Liver (tissue), 9 donors: ENCODE data around the gene DTX3L. TPM values are rescaled to one million over a fixed set of nuclear protein-coding genes. Genes with fewer than 3 reads are reported as not detected.

Experiments
- DNase-seq: peaks from one replicate; pipeline ENCODE4 v3.0.0-alpha.2; 2017; ENCODE audit warnings: low spot score
- H3K27ac ChIP-seq, 2 donors: one replicate each; pipeline ENCODE4 v1.7.0; 2013; ENCODE audit warnings: inconsistent platforms in 2 of 2, low read length in 2 of 2, control low read depth in 1 of 2, low read depth in 1 of 2, mild to moderate bottlenecking in 1 of 2
- H3K27me3 ChIP-seq, 4 donors: one replicate each; pipeline versions ENCODE4 v1.6.1 to v1.7.0; 2013; ENCODE audit warnings: low read length in 3 of 4, inconsistent platforms in 1 of 4, mild to moderate bottlenecking in 1 of 4, moderate library complexity in 1 of 4; ENCODE audit not compliant: control insufficient read depth in 4 of 4, insufficient read depth in 4 of 4
- H3K36me3 ChIP-seq, 4 donors: one replicate each; pipeline versions ENCODE4 v1.6.1 to v1.7.0; 2013; ENCODE audit warnings: low read length in 3 of 4, mild to moderate bottlenecking in 3 of 4, low read depth in 1 of 4, moderate library complexity in 1 of 4; ENCODE audit not compliant: control insufficient read depth in 4 of 4, insufficient read depth in 3 of 4
- H3K4me1 ChIP-seq, 4 donors: one replicate each; pipeline versions ENCODE4 v1.6.1 to v1.7.0; 2013; ENCODE audit warnings: low read length in 3 of 4, mild to moderate bottlenecking in 3 of 4, moderate library complexity in 1 of 4; ENCODE audit not compliant: control insufficient read depth in 4 of 4, insufficient read depth in 4 of 4
- H3K4me3 ChIP-seq, 3 donors: one replicate each; pipeline versions ENCODE4 v1.6.1 to v1.7.0; 2013; ENCODE audit warnings: low read length in 3 of 3, control low read depth in 1 of 3, low read depth in 1 of 3, mild to moderate bottlenecking in 1 of 3
- H3K9ac ChIP-seq, 2 donors: one replicate each; pipeline ENCODE4 v1.7.0; 2013; ENCODE audit warnings: low read length in 2 of 2, mild to moderate bottlenecking in 2 of 2, moderate library complexity in 2 of 2, control low read depth in 1 of 2, low read depth in 1 of 2
- H3K9me3 ChIP-seq, 4 donors: one replicate each; pipeline versions ENCODE4 v1.6.1 to v1.7.0; 2013; ENCODE audit warnings: low read length in 3 of 4; ENCODE audit not compliant: control insufficient read depth in 4 of 4
- FOXA1 ChIP-seq: IDR thresholded peaks from 2 replicates; pipeline ENCODE4 v1.6.1; 2016; ENCODE audit warnings: antibody characterized with exemption
- FOXA2 ChIP-seq: IDR thresholded peaks from 2 replicates; pipeline ENCODE4 v1.6.1; 2016; ENCODE audit warnings: antibody characterized with exemption
- GABPA ChIP-seq, 2 donors: IDR thresholded peaks in 1 of 2; conservative IDR thresholded peaks in 1 of 2; 2 replicates each; pipeline ENCODE4 v1.6.1; 2016; ENCODE audit warnings: antibody characterized with exemption in 2 of 2, mild to moderate bottlenecking in 1 of 2, moderate library complexity in 1 of 2
- HNF4A ChIP-seq, 2 donors: conservative IDR thresholded peaks; 2 replicates each; pipeline ENCODE4 v1.6.1; 2016; ENCODE audit warnings: antibody characterized with exemption in 2 of 2, mild to moderate bottlenecking in 2 of 2
- HNF4G ChIP-seq: IDR thresholded peaks from 2 replicates; pipeline ENCODE4 v1.6.1; 2016; ENCODE audit warnings: antibody characterized with exemption
- JUND ChIP-seq, 2 donors: IDR thresholded peaks; 2 replicates each; pipeline ENCODE4 v1.6.1; 2016; ENCODE audit warnings: antibody characterized with exemption in 2 of 2
- NR2F2 ChIP-seq: IDR thresholded peaks from 2 replicates; pipeline ENCODE4 v1.6.1; 2016; ENCODE audit warnings: antibody characterized with exemption
- RAD21 ChIP-seq, 2 donors: IDR thresholded peaks; 2 replicates each; pipeline ENCODE4 v1.6.1; 2016; ENCODE audit warnings: antibody characterized with exemption in 2 of 2, mild to moderate bottlenecking in 2 of 2
- RXRA ChIP-seq, 2 donors: IDR thresholded peaks; 2 replicates each; pipeline ENCODE4 v1.6.1; 2017 to 2018; ENCODE audit warnings: antibody characterized with exemption in 2 of 2, mild to moderate bottlenecking in 1 of 2
- SP1 ChIP-seq: IDR thresholded peaks from 2 replicates; pipeline ENCODE4 v1.6.1; 2018; ENCODE audit warnings: antibody characterized with exemption, mild to moderate bottlenecking
- TAF1 ChIP-seq: conservative IDR thresholded peaks from 2 replicates; pipeline ENCODE4 v1.6.1; 2016; ENCODE audit warnings: antibody characterized with exemption, mild to moderate bottlenecking
- YY1 ChIP-seq: IDR thresholded peaks from 2 replicates; pipeline ENCODE4 v1.6.1; 2016; ENCODE audit warnings: antibody characterized with exemption, mild to moderate bottlenecking
- WGBS: extraction: QIAGEN DNeasy Blood & Tissue Kit; methylation state at CpG from one replicate; pipeline ENCODE4 v1.1.7; 2013; 5-methylcytosine and 5-hydroxymethylcytosine counted together
- polyA plus RNA-seq, 2 donors: library from polyadenylated mRNA; stranded (reverse) in 1 of 2; unstranded in 1 of 2; fragments of 200-250 nt in 1 of 2; fragments of >200 nt in 1 of 2; fragmentation: Nextera tagmentation in 1 of 2; extraction: Ambion mirVana in 1 of 2; gene quantifications; one replicate each; pipeline versions ENCODE4 v1.2.1 to v1.2.3, GENCODE V29; 2013 to 2015
- total RNA-seq, 2 donors: library from RNA; depleted of rRNA; stranded (reverse); fragments of >200 nt; gene quantifications; one replicate each; pipeline ENCODE4 v1.2.3, GENCODE V29; 2014
- TF ChIP-seq, protein P1 (sequence below): IDR thresholded peaks from 2 replicates; pipeline ENCODE4 v1.6.1; 2016; ENCODE audit warnings: antibody characterized with exemption
- TF ChIP-seq, protein P2 (sequence below): IDR thresholded peaks from 2 replicates; pipeline ENCODE4 v1.6.1; 2016; ENCODE audit warnings: antibody characterized with exemption
- TF ChIP-seq, protein P3 (sequence below): IDR thresholded peaks from 2 replicates; pipeline ENCODE4 v1.6.1; 2016; ENCODE audit warnings: antibody characterized with exemption, mild to moderate bottlenecking
- TF ChIP-seq, protein P4 (sequence below): IDR thresholded peaks from 2 replicates; pipeline ENCODE4 v1.6.1; 2016; ENCODE audit warnings: antibody characterized with exemption
- donor health status: healthy.
- donor health status: healthy.
- donor health status: healthy.
- donor health status: healthy.
- donor health status: healthy.

Gene DTX3L
- total and polyA plus RNA-seq, 4 donors = 16.9 to 44.5 (median 23.5) TPM

DNA sequence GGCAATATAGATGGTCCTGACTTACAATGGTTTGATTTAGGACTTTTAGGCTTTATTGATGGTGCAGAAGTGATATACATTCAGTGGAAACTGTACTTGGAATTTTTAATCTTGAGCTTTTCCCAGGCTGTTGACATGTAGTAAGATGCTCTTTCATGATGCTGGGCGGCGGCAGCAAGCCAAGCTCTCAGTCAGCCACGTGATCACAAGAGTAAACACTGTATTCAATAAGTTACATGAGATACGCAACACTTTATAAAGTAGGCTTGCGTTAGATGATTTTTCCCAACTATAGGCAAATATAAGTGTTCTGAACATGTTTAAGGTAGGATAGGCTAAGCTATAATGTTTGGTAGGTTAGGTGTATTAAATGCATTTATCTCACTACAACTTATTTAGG is 18.0 kb upstream of the DTX3L start:
- H3K27me3 ChIP-seq = no peaks in the 10 kb centered on the region
- DNase-seq = no peak
- H3K36me3 ChIP-seq = peaks cover 18 to 61% (median 43%) of the 10 kb centered on the region in 4 donors
- no peak overlapping the region for H3K27ac ChIP-seq
- H3K9ac ChIP-seq = no peak overlapping the region
- H3K4me1 ChIP-seq = peaks cover 0 to 6% (median 1%) of the 10 kb centered on the region in 4 donors
- WGBS = 49% methylated on average over 5 of the region's 5 CpGs
- H3K9me3 ChIP-seq = no peaks in the 10 kb centered on the region
- H3K4me3 ChIP-seq = no peak overlapping the region
- TF ChIP-seq RXRA (IDR thresholded peaks at IDR 0.05) = no peak
- TF ChIP-seq RAD21 (IDR thresholded peaks at IDR 0.05) = peak; percentile 13 to 16
- TF ChIP-seq FOXA1 = peak; percentile 60
- TF ChIP-seq, protein P1, sequence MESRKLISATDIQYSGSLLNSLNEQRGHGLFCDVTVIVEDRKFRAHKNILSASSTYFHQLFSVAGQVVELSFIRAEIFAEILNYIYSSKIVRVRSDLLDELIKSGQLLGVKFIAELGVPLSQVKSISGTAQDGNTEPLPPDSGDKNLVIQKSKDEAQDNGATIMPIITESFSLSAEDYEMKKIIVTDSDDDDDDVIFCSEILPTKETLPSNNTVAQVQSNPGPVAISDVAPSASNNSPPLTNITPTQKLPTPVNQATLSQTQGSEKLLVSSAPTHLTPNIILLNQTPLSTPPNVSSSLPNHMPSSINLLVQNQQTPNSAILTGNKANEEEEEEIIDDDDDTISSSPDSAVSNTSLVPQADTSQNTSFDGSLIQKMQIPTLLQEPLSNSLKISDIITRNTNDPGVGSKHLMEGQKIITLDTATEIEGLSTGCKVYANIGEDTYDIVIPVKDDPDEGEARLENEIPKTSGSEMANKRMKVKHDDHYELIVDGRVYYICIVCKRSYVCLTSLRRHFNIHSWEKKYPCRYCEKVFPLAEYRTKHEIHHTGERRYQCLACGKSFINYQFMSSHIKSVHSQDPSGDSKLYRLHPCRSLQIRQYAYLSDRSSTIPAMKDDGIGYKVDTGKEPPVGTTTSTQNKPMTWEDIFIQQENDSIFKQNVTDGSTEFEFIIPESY = no peak
- no peak for TF ChIP-seq NR2F2
- no peak for TF ChIP-seq HNF4G
- TF ChIP-seq TAF1 = no peak
- TF ChIP-seq, protein P2, sequence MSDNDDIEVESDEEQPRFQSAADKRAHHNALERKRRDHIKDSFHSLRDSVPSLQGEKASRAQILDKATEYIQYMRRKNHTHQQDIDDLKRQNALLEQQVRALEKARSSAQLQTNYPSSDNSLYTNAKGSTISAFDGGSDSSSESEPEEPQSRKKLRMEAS = no peak
- TF ChIP-seq SP1 = no peak
- TF ChIP-seq, protein P3, sequence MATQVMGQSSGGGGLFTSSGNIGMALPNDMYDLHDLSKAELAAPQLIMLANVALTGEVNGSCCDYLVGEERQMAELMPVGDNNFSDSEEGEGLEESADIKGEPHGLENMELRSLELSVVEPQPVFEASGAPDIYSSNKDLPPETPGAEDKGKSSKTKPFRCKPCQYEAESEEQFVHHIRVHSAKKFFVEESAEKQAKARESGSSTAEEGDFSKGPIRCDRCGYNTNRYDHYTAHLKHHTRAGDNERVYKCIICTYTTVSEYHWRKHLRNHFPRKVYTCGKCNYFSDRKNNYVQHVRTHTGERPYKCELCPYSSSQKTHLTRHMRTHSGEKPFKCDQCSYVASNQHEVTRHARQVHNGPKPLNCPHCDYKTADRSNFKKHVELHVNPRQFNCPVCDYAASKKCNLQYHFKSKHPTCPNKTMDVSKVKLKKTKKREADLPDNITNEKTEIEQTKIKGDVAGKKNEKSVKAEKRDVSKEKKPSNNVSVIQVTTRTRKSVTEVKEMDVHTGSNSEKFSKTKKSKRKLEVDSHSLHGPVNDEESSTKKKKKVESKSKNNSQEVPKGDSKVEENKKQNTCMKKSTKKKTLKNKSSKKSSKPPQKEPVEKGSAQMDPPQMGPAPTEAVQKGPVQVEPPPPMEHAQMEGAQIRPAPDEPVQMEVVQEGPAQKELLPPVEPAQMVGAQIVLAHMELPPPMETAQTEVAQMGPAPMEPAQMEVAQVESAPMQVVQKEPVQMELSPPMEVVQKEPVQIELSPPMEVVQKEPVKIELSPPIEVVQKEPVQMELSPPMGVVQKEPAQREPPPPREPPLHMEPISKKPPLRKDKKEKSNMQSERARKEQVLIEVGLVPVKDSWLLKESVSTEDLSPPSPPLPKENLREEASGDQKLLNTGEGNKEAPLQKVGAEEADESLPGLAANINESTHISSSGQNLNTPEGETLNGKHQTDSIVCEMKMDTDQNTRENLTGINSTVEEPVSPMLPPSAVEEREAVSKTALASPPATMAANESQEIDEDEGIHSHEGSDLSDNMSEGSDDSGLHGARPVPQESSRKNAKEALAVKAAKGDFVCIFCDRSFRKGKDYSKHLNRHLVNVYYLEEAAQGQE = no peak
- TF ChIP-seq FOXA2 = peak; percentile 82
- TF ChIP-seq GABPA (IDR thresholded peaks at IDR 0.05 in 1 of 2, conservative IDR thresholded peaks at IDR 0.05 in 1 of 2) = no peak
- TF ChIP-seq, protein P4, sequence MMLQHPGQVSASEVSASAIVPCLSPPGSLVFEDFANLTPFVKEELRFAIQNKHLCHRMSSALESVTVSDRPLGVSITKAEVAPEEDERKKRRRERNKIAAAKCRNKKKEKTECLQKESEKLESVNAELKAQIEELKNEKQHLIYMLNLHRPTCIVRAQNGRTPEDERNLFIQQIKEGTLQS = no peak
- TF ChIP-seq YY1 = no peak
- no peak for TF ChIP-seq HNF4A (conservative IDR thresholded peaks at IDR 0.05)
- no peak for TF ChIP-seq JUND (IDR thresholded peaks at IDR 0.05)

DNA sequence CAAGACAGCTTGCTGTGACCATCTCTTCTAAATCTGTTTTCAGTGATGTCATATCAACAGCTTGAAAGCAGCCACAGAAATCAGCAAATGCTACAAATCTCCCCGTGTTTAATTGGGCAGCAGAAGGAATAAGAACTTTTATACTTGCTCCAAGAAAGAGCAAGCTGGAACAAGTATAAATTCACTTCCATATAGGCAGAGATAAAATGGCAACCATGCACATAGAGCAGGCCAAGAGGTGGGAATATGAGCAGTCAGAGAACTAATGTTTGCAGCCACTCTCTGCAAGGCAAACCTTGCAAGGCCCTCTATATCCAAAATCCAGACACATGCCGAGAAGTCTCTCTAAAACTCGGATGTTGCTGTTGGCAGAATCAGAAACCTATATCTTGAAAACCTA is 16.1 kb upstream of the DTX3L start:
- peaks cover 22 to 65% (median 50%) of the 10 kb centered on the region in 4 donors for H3K36me3 ChIP-seq
- WGBS = 92% methylated on average over 3 of the region's 3 CpGs
- H3K4me3 ChIP-seq = no peak overlapping the region
- peaks cover 0 to 8% (median 1%) of the 10 kb centered on the region in 4 donors for H3K4me1 ChIP-seq
- H3K27me3 ChIP-seq = no peaks in the 10 kb centered on the region
- DNase-seq = no peak
- H3K27ac ChIP-seq = no peak overlapping the region
- TF ChIP-seq FOXA2 (no peak), HNF4G (no peak), RXRA (IDR thresholded peaks at IDR 0.05) (no peak), TAF1 (no peak)
- TF ChIP-seq, protein P4 = no peak
- H3K9ac ChIP-seq = no peak overlapping the region
- no peaks in the 10 kb centered on the region for H3K9me3 ChIP-seq
